Karpas-422 (cell line): ENCODE data around the gene RBM47. TPM values are rescaled to one million over a fixed set of nuclear protein-coding genes. Genes with fewer than 3 reads are reported as not detected.
"Not testable (repeated sequence)": the region's sequence is repeated elsewhere in the genome, so short reads cannot be mapped to it uniquely, and the experiment has no call there.

Experiments
- DNase-seq: peaks from one replicate; pipeline ENCODE4 v3.0.0-alpha.2; 2015
- H2AFZ ChIP-seq: fragments of 200-600 bp; sonication (generic); 2 replicates; pipeline ENCODE4 v1.6.1; 2014; ENCODE audit warnings: antibody characterized with exemption, low read length, mixed read lengths
- H3K27ac ChIP-seq: fragments of 200-600 bp; sonication (generic); 2 replicates; pipeline ENCODE4 v1.5.1; 2014; ENCODE audit warnings: mild to moderate bottlenecking, low read length, moderate library complexity
- H3K27me3 ChIP-seq: fragments of 200-600 bp; sonication (generic); 2 replicates; pipeline ENCODE4 v1.6.1; 2014; ENCODE audit warnings: low read length, mixed read lengths
- H3K36me3 ChIP-seq: fragments of 200-600 bp; sonication (generic); 2 replicates; pipeline ENCODE4 v1.6.1; 2014; ENCODE audit warnings: low read length, mixed read lengths; ENCODE audit not compliant: insufficient read depth
- H3K4me1 ChIP-seq: fragments of 200-600 bp; sonication (generic); 2 replicates; pipeline ENCODE4 v1.6.1; 2014; ENCODE audit warnings: mild to moderate bottlenecking, low read length, mixed read lengths
- H3K4me2 ChIP-seq: fragments of 200-600 bp; sonication (generic); 2 replicates; pipeline ENCODE4 v1.6.1; 2014; ENCODE audit warnings: low read length, low read depth, mild to moderate bottlenecking; ENCODE audit not compliant: poor library complexity, severe bottlenecking
- H3K4me3 ChIP-seq: fragments of 200-600 bp; sonication (generic); 2 replicates; pipeline ENCODE4 v1.5.1; 2014; ENCODE audit warnings: mild to moderate bottlenecking, antibody characterized with exemption, low read length, mixed read lengths
- H3K79me2 ChIP-seq: fragments of 200-600 bp; sonication (generic); 2 replicates; pipeline ENCODE4 v1.6.1; 2014; ENCODE audit warnings: mild to moderate bottlenecking, low read length, mixed read lengths
- H3K9ac ChIP-seq: fragments of 200-600 bp; sonication (generic); 2 replicates; pipeline ENCODE4 v1.6.0; 2014; ENCODE audit warnings: low read length
- H3K9me2 ChIP-seq: fragments of 200-600 bp; sonication (generic), shearing (Covaris generic); replicated peaks from 2 replicates; pipeline ENCODE4 v1.6.0; 2014; ENCODE audit warnings: mild to moderate bottlenecking, low read length, moderate library complexity; ENCODE audit not compliant: insufficient read depth
- H3K9me3 ChIP-seq: fragments of 300-700, 200-600 bp; sonication (generic); 2 replicates; pipeline ENCODE4 v1.6.1; 2014; ENCODE audit warnings: low read length, mixed read lengths
- H4K20me1 ChIP-seq: fragments of 200-600 bp; sonication (generic); 2 replicates; pipeline ENCODE4 v1.6.1; 2014; ENCODE audit warnings: mild to moderate bottlenecking, antibody characterized with exemption, low read length, low read depth; ENCODE audit not compliant: insufficient read depth
- total RNA-seq: library from RNA; depleted of rRNA; stranded (reverse); fragments of >200 nt; shearing (Covaris generic); gene quantifications from 2 replicates; pipeline ENCODE4 v1.2.3, GENCODE V29; 2014; ENCODE audit warnings: low replicate concordance

Gene RBM47
- total RNA-seq, 1 experiment from 2014 or later = not detected

DNA sequence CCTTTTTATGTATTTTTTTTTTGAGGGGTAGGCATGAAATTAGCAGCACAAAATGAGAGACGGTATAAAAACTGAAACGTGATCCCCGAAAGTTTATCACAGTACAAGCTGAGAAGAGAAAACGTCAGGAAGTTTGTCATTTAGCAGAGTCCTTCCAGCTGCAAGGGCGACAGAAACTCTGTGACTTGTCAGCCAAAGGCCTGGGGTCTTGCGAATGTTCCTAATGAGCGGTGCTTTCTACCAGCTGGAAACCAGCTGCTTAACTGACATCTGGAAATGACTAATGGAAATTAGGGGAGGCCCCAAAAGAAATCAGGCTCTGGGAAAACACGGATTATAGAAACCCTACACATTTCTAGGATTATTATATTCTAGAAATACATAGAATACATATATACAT, 228.0 kb downstream of the RBM47 start:
- Histone ChIP-seq H3K4me1 (no peaks in the 10 kb centered on the region), H3K36me3 (no peaks in the 10 kb centered on the region), H3K4me2 (no peak overlapping the region), H2AFZ (no peak overlapping the region), H3K9me2 (no peaks in the 10 kb centered on the region), H4K20me1 (no peaks in the 10 kb centered on the region), H3K4me3 (no peak overlapping the region), H3K9ac (no peak overlapping the region), H3K27me3 (no peaks in the 10 kb centered on the region), H3K79me2 (no peaks in the 10 kb centered on the region), H3K9me3 (no peaks in the 10 kb centered on the region), H3K27ac (no peak overlapping the region)
- no peak for DNase-seq

GRCh38 chr4:40401096-40401495, 228.6 kb downstream of the RBM47 start:
- Histone ChIP-seq H3K27me3 (no peaks in the 10 kb centered on the region), H3K9me2 (no peaks in the 10 kb centered on the region), H3K4me2 (no peak overlapping the region), H3K4me3 (no peak overlapping the region), H3K79me2 (no peaks in the 10 kb centered on the region), H3K9me3 (no peaks in the 10 kb centered on the region), H3K4me1 (peaks cover 5% of the 10 kb centered on the region), H4K20me1 (no peaks in the 10 kb centered on the region), H3K9ac (no peak overlapping the region), H2AFZ (no peak overlapping the region), H3K27ac (no peak overlapping the region), H3K36me3 (no peaks in the 10 kb centered on the region)
- no peak for DNase-seq

DNA sequence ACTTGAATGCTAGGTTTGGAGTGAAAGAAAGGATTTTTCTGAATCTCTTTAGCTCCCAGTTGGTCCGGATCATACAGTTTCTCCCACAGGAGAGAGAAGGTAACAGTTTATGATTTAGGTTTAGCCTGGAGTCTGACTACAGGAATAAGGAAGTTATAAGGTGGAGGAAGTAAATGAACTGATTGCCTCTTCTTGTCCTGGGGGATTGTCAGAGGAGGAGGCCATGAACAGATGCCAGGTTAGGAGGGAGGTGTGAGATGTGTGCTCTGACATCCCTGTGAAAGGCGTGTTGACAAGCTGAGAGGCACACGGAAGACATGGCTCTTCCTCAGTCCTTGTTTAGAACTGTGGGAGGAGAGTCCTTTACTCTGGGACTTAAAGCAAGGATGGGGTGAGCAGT, 230.1 kb downstream of the RBM47 start:
- H2AFZ ChIP-seq = no peak overlapping the region
- no peaks in the 10 kb centered on the region for H3K27me3 ChIP-seq
- peaks cover 11% of the 10 kb centered on the region for H3K4me1 ChIP-seq
- H3K36me3 ChIP-seq = no peaks in the 10 kb centered on the region
- H3K9me2 ChIP-seq = no peaks in the 10 kb centered on the region
- no peak overlapping the region for H3K27ac ChIP-seq
- no peak overlapping the region for H3K4me3 ChIP-seq
- H3K9ac ChIP-seq = no peak overlapping the region
- no peaks in the 10 kb centered on the region for H4K20me1 ChIP-seq
- no peaks in the 10 kb centered on the region for H3K79me2 ChIP-seq
- DNase-seq = no peak
- H3K9me3 ChIP-seq = no peaks in the 10 kb centered on the region
- H3K4me2 ChIP-seq = no peak overlapping the region

DNA sequence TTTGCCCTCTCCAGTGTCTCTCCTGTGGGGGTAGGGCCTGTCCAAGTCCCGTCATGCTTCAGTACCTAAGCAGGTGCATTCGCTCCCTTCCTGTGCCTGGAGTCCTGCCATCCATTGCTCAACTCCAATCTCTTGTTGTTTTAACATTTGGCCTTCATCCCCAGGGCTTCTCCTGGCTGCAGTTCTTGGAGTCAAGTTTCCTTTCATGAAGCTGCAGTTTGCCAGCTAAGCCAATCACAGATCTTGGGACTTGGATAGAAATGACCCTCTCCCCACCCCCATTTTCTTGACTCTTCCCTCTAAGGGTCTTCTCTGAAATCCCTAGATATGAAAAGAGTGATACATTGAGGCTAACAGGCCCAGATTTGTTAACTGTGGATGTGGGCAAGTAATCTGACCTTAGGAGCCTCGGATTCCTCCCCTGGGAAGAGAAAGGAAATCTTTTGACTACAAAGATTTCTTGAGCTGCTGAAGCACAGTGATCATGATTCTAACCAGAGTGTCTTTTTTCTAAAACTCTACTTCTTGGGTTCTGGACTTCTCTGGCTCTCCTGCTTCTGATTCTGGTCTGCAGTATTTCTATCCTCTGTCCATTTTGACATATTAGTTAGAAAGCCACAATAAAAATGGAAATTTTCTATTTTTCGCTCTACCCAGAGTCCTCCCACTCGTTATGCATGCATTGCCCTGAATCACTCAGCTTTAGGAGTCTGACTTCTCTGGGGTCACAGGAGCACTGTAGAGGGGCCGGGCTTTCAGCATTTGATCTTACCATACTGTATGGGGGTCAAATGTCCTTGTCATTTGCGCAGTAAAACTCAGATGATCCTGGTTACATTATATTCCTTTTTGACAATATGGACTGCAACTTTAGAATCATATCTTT, 233.5 kb downstream of the RBM47 start:
- Histone ChIP-seq H3K27ac (no peak overlapping the region), H3K4me1 (peaks cover 11% of the 10 kb centered on the region), H3K79me2 (no peaks in the 10 kb centered on the region), H3K9me3 (no peaks in the 10 kb centered on the region), H2AFZ (no peak overlapping the region), H3K36me3 (no peaks in the 10 kb centered on the region), H3K4me3 (no peak overlapping the region), H4K20me1 (no peaks in the 10 kb centered on the region), H3K27me3 (no peaks in the 10 kb centered on the region), H3K9ac (no peak overlapping the region), H3K4me2 (peak overlapping the region; percentile 51), H3K9me2 (no peaks in the 10 kb centered on the region)
- DNase-seq = no peak

- Histone ChIP-seq H4K20me1 (no peaks in the 10 kb centered on the region), H3K79me2 (no peaks in the 10 kb centered on the region), H3K36me3 (no peaks in the 10 kb centered on the region), H3K27ac (no peak overlapping the region), H3K4me2 (peak overlapping the region; percentile 51), H3K9me2 (no peaks in the 10 kb centered on the region), H2AFZ (no peak overlapping the region), H3K27me3 (no peaks in the 10 kb centered on the region), H3K9ac (no peak overlapping the region), H3K4me3 (no peak overlapping the region), H3K9me3 (no peaks in the 10 kb centered on the region), H3K4me1 (peaks cover 11% of the 10 kb centered on the region)
- DNase-seq = no peak
Observed at GRCh38 chr4:40395166-40395900, 234.3 kb downstream of the RBM47 start.

DNA sequence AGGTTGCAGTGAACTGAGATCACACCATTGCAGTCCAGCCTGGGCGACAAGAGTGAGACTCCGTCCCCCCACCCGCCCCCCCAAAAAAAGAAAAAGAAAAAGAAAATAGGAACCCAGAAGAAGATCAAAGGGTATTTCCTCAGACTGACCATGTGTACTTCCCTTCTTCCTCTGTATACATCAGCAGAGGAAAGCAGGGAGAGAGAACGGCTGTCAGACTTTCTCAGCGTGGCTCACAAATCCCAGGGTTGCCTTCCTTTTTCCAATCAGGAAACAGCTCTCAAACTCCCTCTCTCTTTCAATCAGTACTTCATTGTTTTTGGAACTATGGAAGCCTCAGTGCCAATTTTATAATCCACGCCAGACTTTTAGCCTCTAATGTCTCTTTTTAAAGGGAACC, 235.4 kb downstream of the RBM47 start:
- H3K27ac ChIP-seq = no peak overlapping the region
- no peaks in the 10 kb centered on the region for H3K9me3 ChIP-seq
- no peaks in the 10 kb centered on the region for H3K9me2 ChIP-seq
- no peak for DNase-seq
- peaks cover 11% of the 10 kb centered on the region for H3K4me1 ChIP-seq
- no peaks in the 10 kb centered on the region for H3K36me3 ChIP-seq
- H3K9ac ChIP-seq = no peak overlapping the region
- H2AFZ ChIP-seq = no peak overlapping the region
- no peaks in the 10 kb centered on the region for H3K79me2 ChIP-seq
- H3K27me3 ChIP-seq = no peaks in the 10 kb centered on the region
- H4K20me1 ChIP-seq = no peaks in the 10 kb centered on the region
- no peak overlapping the region for H3K4me3 ChIP-seq
- no peak overlapping the region for H3K4me2 ChIP-seq

- not testable (repeated sequence) for H3K27ac ChIP-seq, H4K20me1 ChIP-seq, H3K36me3 ChIP-seq, H3K27me3 ChIP-seq, DNase-seq, H3K9me3 ChIP-seq, H2AFZ ChIP-seq, H3K9me2 ChIP-seq, H3K9ac ChIP-seq, H3K79me2 ChIP-seq, H3K4me2 ChIP-seq, H3K4me3 ChIP-seq
- H3K4me1 ChIP-seq = peaks cover 11% of the 10 kb centered on the region
Observed at GRCh38 chr4:40392241-40392640, 237.4 kb downstream of the RBM47 start.

DNA sequence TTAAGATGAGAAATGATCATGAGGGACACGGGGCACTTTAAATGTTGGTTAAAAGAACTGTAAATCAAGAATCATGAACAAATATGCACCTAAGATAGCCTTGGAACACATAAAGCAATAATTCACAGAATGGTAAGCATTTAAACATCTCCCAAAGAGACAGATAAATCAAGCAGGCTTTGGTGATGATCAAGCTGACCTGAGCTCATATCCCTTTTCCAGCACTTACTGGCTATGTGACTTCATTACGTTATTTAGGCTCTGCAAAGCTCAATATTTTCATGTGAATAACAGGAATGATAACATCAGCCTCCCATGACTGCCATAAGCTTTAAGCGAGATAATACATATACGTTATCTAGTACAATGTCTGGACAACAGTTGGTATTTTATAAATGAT, 239.7 kb downstream of the RBM47 start:
- Histone ChIP-seq H3K79me2 (no peaks in the 10 kb centered on the region), H3K4me2 (no peak overlapping the region), H3K27ac (no peak overlapping the region), H3K4me1 (no peaks in the 10 kb centered on the region), H4K20me1 (no peaks in the 10 kb centered on the region), H3K4me3 (no peak overlapping the region), H3K9me2 (no peaks in the 10 kb centered on the region), H3K9ac (no peak overlapping the region), H2AFZ (no peak overlapping the region), H3K9me3 (no peaks in the 10 kb centered on the region), H3K36me3 (no peaks in the 10 kb centered on the region), H3K27me3 (no peaks in the 10 kb centered on the region)
- no peak for DNase-seq
